ENCODE data around the gene DISP3. TPM values are rescaled to one million over a fixed set of nuclear protein-coding genes. Genes with fewer than 3 reads are reported as not detected.

Gene DISP3
- total RNA-seq, 1 donor from 2014 or later = 179 TPM

GRCh38 chr1:11518016-11518701 lies 39.2 kb downstream of the DISP3 start:
- Mint-ChIP-seq H3K36me3 (ENCODE audit: unreplicated experiment) (peaks cover 5% of the 10 kb centered on the region), H3K9me3 (ENCODE audit: unreplicated experiment) (peaks cover 5% of the 10 kb centered on the region), H3K27ac (ENCODE audit: unreplicated experiment) (no peak overlapping the region), H3K27me3 (ENCODE audit: unreplicated experiment) (peaks cover 12% of the 10 kb centered on the region), H3K4me1 (ENCODE audit: low read depth, unreplicated experiment) (peaks cover 8% of the 10 kb centered on the region), H3K4me3 (ENCODE audit: unreplicated experiment) (no peak overlapping the region)
- no peak for DNase-seq
- no peak for TF ChIP-seq CTCF (IDR thresholded peaks at IDR 0.05; ENCODE audit: partially characterized antibody, unreplicated experiment)

DNA sequence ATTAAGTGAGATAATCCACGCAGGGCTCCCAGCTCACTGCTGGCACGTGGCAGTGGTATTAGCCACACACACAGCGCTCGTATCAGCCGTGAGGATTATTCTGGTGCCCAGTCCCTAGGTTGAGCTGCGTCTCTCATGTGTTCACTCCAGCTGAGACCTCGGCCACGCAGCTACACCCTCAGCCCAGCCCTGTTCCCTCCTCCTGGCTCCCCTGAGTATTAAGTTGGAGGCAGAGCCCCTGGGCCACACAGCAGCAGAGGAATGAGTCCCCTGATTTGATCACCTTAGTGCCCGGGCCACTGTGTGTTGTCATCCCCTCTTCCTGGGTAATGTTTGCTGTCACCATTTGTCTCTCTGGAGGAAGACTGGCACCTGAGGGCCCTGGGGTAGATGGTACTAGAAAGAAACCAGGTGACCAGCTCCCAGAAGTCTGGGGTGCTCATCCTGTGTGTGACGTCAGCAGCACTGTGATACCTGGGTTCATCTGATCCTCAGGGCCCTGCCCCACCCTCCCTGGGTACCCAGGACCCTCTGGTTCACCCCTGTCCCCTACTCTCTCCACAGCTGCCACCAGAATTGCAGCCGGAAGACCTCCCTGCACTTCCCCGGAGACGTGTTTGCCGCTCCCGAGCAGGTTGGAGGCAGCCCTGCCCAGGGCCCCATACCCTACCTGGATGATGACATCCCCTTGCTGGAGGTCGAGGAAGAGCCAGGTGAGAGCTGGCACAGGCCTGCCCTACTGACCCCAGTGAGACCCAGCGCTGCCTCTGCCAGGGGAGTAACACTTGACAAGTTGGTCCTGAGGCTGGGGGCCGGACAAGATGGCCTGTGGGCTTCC lies 40.1 kb downstream of the DISP3 start:
- Mint-ChIP-seq H3K4me1 (ENCODE audit: low read depth, unreplicated experiment) (peaks cover 6% of the 10 kb centered on the region), H3K27me3 (ENCODE audit: unreplicated experiment) (peaks cover 14% of the 10 kb centered on the region), H3K4me3 (ENCODE audit: unreplicated experiment) (no peak overlapping the region), H3K27ac (ENCODE audit: unreplicated experiment) (no peak overlapping the region), H3K9me3 (ENCODE audit: unreplicated experiment) (peaks cover 6% of the 10 kb centered on the region), H3K36me3 (ENCODE audit: unreplicated experiment) (peaks cover 5% of the 10 kb centered on the region)
- no peak for DNase-seq
- no peak for TF ChIP-seq CTCF (IDR thresholded peaks at IDR 0.05; ENCODE audit: partially characterized antibody, unreplicated experiment)

DNA sequence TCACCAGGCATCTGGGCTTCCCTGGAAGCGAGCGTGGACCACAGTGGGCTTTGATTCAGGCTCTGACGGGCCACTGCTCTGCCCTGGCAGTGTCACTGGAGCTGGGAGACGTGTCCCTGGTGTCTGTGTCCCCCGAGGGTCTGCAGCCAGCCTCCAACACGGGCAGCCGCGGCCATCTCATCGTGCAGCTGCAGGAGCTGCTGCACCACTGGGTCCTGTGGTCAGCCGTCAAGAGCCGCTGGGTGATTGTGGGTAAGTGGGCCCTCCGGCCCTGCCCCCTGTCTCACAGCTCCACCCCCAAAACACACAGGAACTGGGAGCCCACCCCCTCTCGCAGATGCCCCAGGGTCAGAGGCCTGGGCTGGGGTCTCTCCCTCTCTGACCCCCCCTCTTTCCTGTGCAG lies 40.7 kb downstream of the DISP3 start:
- peaks cover 14% of the 10 kb centered on the region for H3K27me3 Mint-ChIP-seq (ENCODE audit: unreplicated experiment)
- H3K9me3 Mint-ChIP-seq (ENCODE audit: unreplicated experiment) = peaks cover 6% of the 10 kb centered on the region
- peaks cover 6% of the 10 kb centered on the region for H3K4me1 Mint-ChIP-seq (ENCODE audit: low read depth, unreplicated experiment)
- no peak overlapping the region for H3K27ac Mint-ChIP-seq (ENCODE audit: unreplicated experiment)
- no peak overlapping the region for H3K4me3 Mint-ChIP-seq (ENCODE audit: unreplicated experiment)
- H3K36me3 Mint-ChIP-seq (ENCODE audit: unreplicated experiment) = peaks cover 5% of the 10 kb centered on the region
- no peak for TF ChIP-seq CTCF (IDR thresholded peaks at IDR 0.05; ENCODE audit: partially characterized antibody, unreplicated experiment)
- no peak for DNase-seq

GRCh38 chr1:11520531-11521233 lies 41.7 kb downstream of the DISP3 start:
- Mint-ChIP-seq H3K27ac (ENCODE audit: unreplicated experiment) (no peak overlapping the region), H3K4me3 (ENCODE audit: unreplicated experiment) (no peak overlapping the region), H3K9me3 (ENCODE audit: unreplicated experiment) (peaks cover 7% of the 10 kb centered on the region), H3K27me3 (ENCODE audit: unreplicated experiment) (peaks cover 14% of the 10 kb centered on the region), H3K4me1 (ENCODE audit: low read depth, unreplicated experiment) (peaks cover 6% of the 10 kb centered on the region), H3K36me3 (ENCODE audit: unreplicated experiment) (peaks cover 5% of the 10 kb centered on the region)
- no peak for DNase-seq
- TF ChIP-seq CTCF (IDR thresholded peaks at IDR 0.05; ENCODE audit: partially characterized antibody, unreplicated experiment) = no peak
